Trophoblast cell (in vitro differentiated cells and primary cell): Measurements from ENCODE around the gene RRP8.
A peak's percentile ranks its signal among the peaks of the same experiment; 100 is the strongest.

ENCODE experiments used
- DNase-seq, 2 donors: peaks; one replicate each; pipeline ENCODE4 v3.0.0-alpha.2; 2016
- H2AFZ ChIP-seq: 2 replicates; pipeline ENCODE4 v1.6.1; 2013; ENCODE audit warnings: low read length, moderate library complexity, mild to moderate bottlenecking; ENCODE audit not compliant: insufficient read depth, poor library complexity
- H2AK5ac ChIP-seq: 2 replicates; pipeline ENCODE4 v1.6.1; 2013; ENCODE audit warnings: mild to moderate bottlenecking, low read length
- H2BK120ac ChIP-seq: 2 replicates; pipeline ENCODE4 v1.6.1; 2013; ENCODE audit warnings: low read length, mild to moderate bottlenecking, moderate library complexity; ENCODE audit not compliant: insufficient read depth, poor library complexity
- H2BK12ac ChIP-seq: 2 replicates; pipeline ENCODE4 v1.6.1; 2013; ENCODE audit warnings: mild to moderate bottlenecking, low read length, moderate library complexity
- H2BK5ac ChIP-seq: 2 replicates; pipeline ENCODE4 v1.6.1; 2013; ENCODE audit warnings: low read length, low read depth, moderate library complexity, mild to moderate bottlenecking; ENCODE audit not compliant: poor library complexity
- H3K14ac ChIP-seq: 2 replicates; pipeline ENCODE4 v1.6.1; 2013; ENCODE audit warnings: mild to moderate bottlenecking, low read length
- H3K18ac ChIP-seq: 2 replicates; pipeline ENCODE4 v1.6.1; 2013; ENCODE audit warnings: mild to moderate bottlenecking, low read length
- H3K23ac ChIP-seq: 2 replicates; pipeline ENCODE4 v1.6.1; 2013; ENCODE audit warnings: low read length
- H3K27ac ChIP-seq: 2 replicates; pipeline ENCODE4 v1.5.1; 2013; ENCODE audit warnings: low read depth, mild to moderate bottlenecking, inconsistent platforms, low read length, moderate library complexity
- H3K27me3 ChIP-seq: 2 replicates; pipeline ENCODE4 v1.6.1; 2013; ENCODE audit warnings: inconsistent platforms, mild to moderate bottlenecking, low read length, moderate library complexity; ENCODE audit not compliant: insufficient read depth
- H3K36me3 ChIP-seq, 2 experiments: 1 replicate in 1 of 2; 2 replicates in 1 of 2; pipeline ENCODE4 v1.6.1; 2013; ENCODE audit warnings: low read length in 2 of 2, mild to moderate bottlenecking in 2 of 2, moderate library complexity in 1 of 2; ENCODE audit not compliant: insufficient read depth in 2 of 2, control insufficient read depth in 1 of 2
- H3K4ac ChIP-seq: 2 replicates; pipeline ENCODE4 v1.6.1; 2013; ENCODE audit warnings: low read depth, mild to moderate bottlenecking, low read length, moderate library complexity
- H3K4me1 ChIP-seq, 2 experiments: 1 replicate in 1 of 2; 2 replicates in 1 of 2; pipeline ENCODE4 v1.6.1; 2013; ENCODE audit warnings: low read length in 2 of 2, mild to moderate bottlenecking in 2 of 2, moderate library complexity in 1 of 2; ENCODE audit not compliant: insufficient read depth in 2 of 2, control insufficient read depth in 1 of 2
- H3K4me2 ChIP-seq: 2 replicates; pipeline ENCODE4 v1.6.1; 2013; ENCODE audit warnings: inconsistent platforms, mild to moderate bottlenecking, low read length, moderate library complexity
- H3K4me3 ChIP-seq: 2 replicates; pipeline ENCODE4 v1.5.1; 2013; ENCODE audit warnings: mild to moderate bottlenecking, low read depth, low read length, inconsistent platforms
- H3K79me1 ChIP-seq: one replicate; pipeline ENCODE4 v1.6.1; 2013; ENCODE audit warnings: low read length
- H3K79me2 ChIP-seq: 2 replicates; pipeline ENCODE4 v1.6.1; 2013; ENCODE audit warnings: low read length, mild to moderate bottlenecking; ENCODE audit not compliant: control insufficient read depth, insufficient read depth, poor library complexity
- H3K9ac ChIP-seq: 2 replicates; pipeline ENCODE4 v1.6.1; 2013; ENCODE audit warnings: mild to moderate bottlenecking, low read length
- H3K9me3 ChIP-seq: 2 replicates; pipeline ENCODE4 v1.6.1; 2013; ENCODE audit warnings: low read depth, mild to moderate bottlenecking, control low read depth, inconsistent platforms, low read length; ENCODE audit not compliant: insufficient read depth
- H4K12ac ChIP-seq: 2 replicates; pipeline ENCODE4 v1.6.1; 2013; ENCODE audit warnings: low read depth, mild to moderate bottlenecking, low read length, moderate library complexity
- H4K8ac ChIP-seq: 2 replicates; pipeline ENCODE4 v1.6.1; 2013; ENCODE audit warnings: low read depth, mild to moderate bottlenecking, low read length, moderate library complexity
- H4K91ac ChIP-seq: one replicate; pipeline ENCODE4 v1.6.1; 2013; ENCODE audit warnings: low read depth, mild to moderate bottlenecking, low read length, moderate library complexity
- WGBS: extraction: QIAGEN DNeasy Blood & Tissue Kit; methylation state at CpG from one replicate; pipeline ENCODE4 v1.1.7; 2013; ENCODE audit warnings: missing lambda C conversion rate; ENCODE audit not compliant: insufficient read length, insufficient coverage; ENCODE audit errors: extremely low coverage; 5-methylcytosine and 5-hydroxymethylcytosine counted together

Gene RRP8

DNA sequence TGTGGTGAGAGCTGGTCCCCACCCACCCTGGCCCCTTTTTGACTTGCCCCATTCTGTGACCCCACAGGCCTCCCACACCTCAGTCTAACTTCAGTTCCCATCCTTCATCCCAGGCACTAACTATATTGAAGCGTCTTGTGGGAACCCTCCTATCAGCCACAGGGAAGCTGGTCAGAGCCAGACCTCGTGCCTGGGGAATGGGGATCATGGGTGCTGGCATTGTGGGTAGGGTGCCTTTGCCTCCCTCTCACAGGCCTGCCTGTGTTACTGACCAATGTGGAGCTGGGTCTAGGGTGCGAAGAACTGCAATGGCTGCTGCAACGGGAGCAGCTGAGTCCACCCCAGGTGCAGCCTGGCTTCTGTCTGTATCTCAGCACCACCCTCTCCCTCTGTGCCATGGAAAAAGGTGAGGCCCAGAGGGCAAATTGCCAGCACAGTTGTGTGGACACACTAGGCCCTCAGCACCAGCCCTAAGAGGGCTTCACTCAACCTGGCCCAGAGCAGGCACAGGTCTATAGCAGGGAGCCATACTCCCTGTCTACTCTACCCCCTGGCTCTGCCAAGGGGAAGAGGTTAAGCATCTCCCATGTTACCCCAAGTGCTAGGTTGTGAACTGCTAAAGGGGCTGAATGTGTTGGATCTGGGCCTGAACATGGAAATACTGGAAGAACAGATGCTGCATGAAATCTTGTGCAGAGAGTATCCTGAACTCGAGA, 37.3 kb downstream of the RRP8 start:
- DNase-seq: no peak
- Histone ChIP-seq H2BK12ac (no peak overlapping the region), H3K27me3 (no peaks in the 10 kb centered on the region), H3K23ac (no peak overlapping the region), H4K12ac (no peak overlapping the region), H3K4me3 (no peak overlapping the region), H3K9ac (no peak overlapping the region), H2BK120ac (no peak overlapping the region), H3K14ac (no peak overlapping the region), H3K79me1 (no peaks in the 10 kb centered on the region), H3K4me1 (peaks cover 4 to 5% of the 10 kb centered on the region in 2 experiments), H3K4ac (no peak overlapping the region), H3K27ac (no peak overlapping the region), H2BK5ac (no peak overlapping the region), H3K18ac (no peak overlapping the region), H2AK5ac (no peak overlapping the region), H3K79me2 (no peaks in the 10 kb centered on the region), H3K4me2 (no peak overlapping the region), H3K9me3 (peaks cover 5% of the 10 kb centered on the region), H2AFZ (no peak overlapping the region), H4K8ac (no peak overlapping the region), H4K91ac (no peak overlapping the region), H3K36me3 (no peaks in the 10 kb centered on the region)
- WGBS: no CpG with 5 or more reads among the region's 5 CpGs

DNA sequence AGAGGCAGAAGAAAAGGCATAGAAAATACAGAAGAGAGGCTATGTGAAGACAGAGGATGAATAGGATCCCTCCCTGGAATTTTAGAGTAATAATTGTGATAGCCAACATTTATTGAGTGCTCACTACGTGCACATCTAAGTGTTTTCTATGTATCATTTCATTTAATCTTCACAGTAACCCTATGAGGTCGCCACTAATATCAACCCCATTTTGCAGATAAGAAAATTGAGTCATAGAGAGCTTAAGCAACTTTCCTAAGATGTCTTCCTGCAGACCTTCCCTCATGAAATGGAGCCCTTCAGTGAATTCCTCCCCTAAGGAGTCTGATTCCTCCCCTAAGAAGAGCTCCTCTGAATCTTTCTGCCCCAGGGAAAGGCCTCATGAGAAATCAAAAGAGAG, 38.1 kb downstream of the RRP8 start:
- H3K79me1 ChIP-seq: no peaks in the 10 kb centered on the region
- DNase-seq: no peak
- no CpG with 5 or more reads among the region's 2 CpGs for WGBS
- H3K79me2 ChIP-seq: no peaks in the 10 kb centered on the region
- no peak overlapping the region for H3K14ac ChIP-seq
- H3K4me1 ChIP-seq: peaks cover 4 to 5% of the 10 kb centered on the region in 2 experiments
- peaks cover 2% of the 10 kb centered on the region for H3K9me3 ChIP-seq
- no peak overlapping the region for H2AK5ac ChIP-seq
- H3K23ac ChIP-seq: no peak overlapping the region
- H3K27me3 ChIP-seq: no peaks in the 10 kb centered on the region
- no peak overlapping the region for H3K4me2 ChIP-seq
- no peak overlapping the region for H3K27ac ChIP-seq
- H4K91ac ChIP-seq: no peak overlapping the region
- H2BK12ac ChIP-seq: no peak overlapping the region
- no peaks in the 10 kb centered on the region for H3K36me3 ChIP-seq
- no peak overlapping the region for H3K4me3 ChIP-seq
- H4K8ac ChIP-seq: no peak overlapping the region
- no peak overlapping the region for H2BK5ac ChIP-seq
- no peak overlapping the region for H2BK120ac ChIP-seq
- no peak overlapping the region for H2AFZ ChIP-seq
- no peak overlapping the region for H3K4ac ChIP-seq
- H3K18ac ChIP-seq: no peak overlapping the region
- no peak overlapping the region for H4K12ac ChIP-seq
- no peak overlapping the region for H3K9ac ChIP-seq

- Histone ChIP-seq H2BK120ac (no peak overlapping the region), H3K27ac (no peak overlapping the region), H3K4me1 (peaks cover 3 to 4% of the 10 kb centered on the region in 2 experiments), H2BK12ac (no peak overlapping the region), H3K79me1 (no peaks in the 10 kb centered on the region), H2BK5ac (no peak overlapping the region), H3K23ac (no peak overlapping the region), H2AK5ac (no peak overlapping the region), H4K8ac (no peak overlapping the region), H3K79me2 (no peaks in the 10 kb centered on the region), H3K18ac (no peak overlapping the region), H3K4ac (no peak overlapping the region), H3K9me3 (peaks cover 2% of the 10 kb centered on the region), H3K4me2 (no peak overlapping the region), H3K27me3 (no peaks in the 10 kb centered on the region), H3K14ac (no peak overlapping the region), H4K12ac (no peak overlapping the region), H4K91ac (no peak overlapping the region), H2AFZ (no peak overlapping the region), H3K36me3 (no peaks in the 10 kb centered on the region), H3K9ac (no peak overlapping the region), H3K4me3 (no peak overlapping the region)
- DNase-seq: no peak
- no CpG with 5 or more reads among the region's 10 CpGs for WGBS
Observed at GRCh38 chr11:6563667-6564066, 39.7 kb downstream of the RRP8 start.

DNA sequence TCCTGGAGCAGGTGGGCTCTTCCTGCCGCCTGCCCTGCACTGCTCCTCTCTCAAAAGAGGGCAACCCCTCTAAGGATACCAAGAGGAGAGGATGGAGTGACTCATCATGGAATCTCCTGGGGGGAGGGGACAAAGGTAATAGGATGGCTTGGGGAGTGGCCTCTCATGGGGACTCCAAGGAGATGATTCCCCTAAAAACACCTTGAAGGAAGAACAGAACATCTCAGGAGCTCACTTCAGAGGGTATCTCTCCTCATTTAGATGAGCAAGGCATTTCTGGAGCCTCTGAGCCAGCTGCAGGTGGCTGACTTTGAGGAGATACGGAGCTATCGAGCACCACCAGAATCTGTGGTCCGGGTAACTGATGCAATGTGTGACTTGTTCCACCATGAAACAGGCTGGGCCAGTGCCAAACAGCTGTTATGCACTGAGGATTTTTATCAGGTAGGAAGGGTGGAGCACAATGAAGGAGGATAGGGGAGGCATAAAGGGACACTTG, 40.2 kb downstream of the RRP8 start:
- no CpG with 5 or more reads among the region's 4 CpGs for WGBS
- peaks cover 2% of the 10 kb centered on the region for H3K9me3 ChIP-seq
- no peaks in the 10 kb centered on the region for H3K79me2 ChIP-seq
- H3K4ac ChIP-seq: no peak overlapping the region
- no peaks in the 10 kb centered on the region for H3K79me1 ChIP-seq
- no peak overlapping the region for H3K9ac ChIP-seq
- no peaks in the 10 kb centered on the region for H3K27me3 ChIP-seq
- H2BK120ac ChIP-seq: no peak overlapping the region
- peak in 1 of 2 donors; percentile 14 for DNase-seq
- no peak overlapping the region for H2AFZ ChIP-seq
- H3K14ac ChIP-seq: no peak overlapping the region
- H3K18ac ChIP-seq: no peak overlapping the region
- H2BK5ac ChIP-seq: no peak overlapping the region
- H4K12ac ChIP-seq: no peak overlapping the region
- H2BK12ac ChIP-seq: no peak overlapping the region
- no peak overlapping the region for H4K8ac ChIP-seq
- H3K36me3 ChIP-seq: no peaks in the 10 kb centered on the region
- H4K91ac ChIP-seq: no peak overlapping the region
- no peak overlapping the region for H2AK5ac ChIP-seq
- no peaks in the 10 kb centered on the region for H3K4me1 ChIP-seq
- H3K4me2 ChIP-seq: no peak overlapping the region
- no peak overlapping the region for H3K23ac ChIP-seq
- H3K4me3 ChIP-seq: no peak overlapping the region
- no peak overlapping the region for H3K27ac ChIP-seq
